NCI-H446 (cell line): ENCODE measurements around the gene SOX9.
"Not testable (repeated sequence)": the region's sequence is repeated elsewhere in the genome, so short reads cannot be mapped to it uniquely, and the experiment has no call there.

Source experiments
- DNase-seq, 2 experiments: peaks; one replicate each; lab custom pipeline; 2025; lab: John Stamatoyannopoulos, UW

Gene SOX9

DNA sequence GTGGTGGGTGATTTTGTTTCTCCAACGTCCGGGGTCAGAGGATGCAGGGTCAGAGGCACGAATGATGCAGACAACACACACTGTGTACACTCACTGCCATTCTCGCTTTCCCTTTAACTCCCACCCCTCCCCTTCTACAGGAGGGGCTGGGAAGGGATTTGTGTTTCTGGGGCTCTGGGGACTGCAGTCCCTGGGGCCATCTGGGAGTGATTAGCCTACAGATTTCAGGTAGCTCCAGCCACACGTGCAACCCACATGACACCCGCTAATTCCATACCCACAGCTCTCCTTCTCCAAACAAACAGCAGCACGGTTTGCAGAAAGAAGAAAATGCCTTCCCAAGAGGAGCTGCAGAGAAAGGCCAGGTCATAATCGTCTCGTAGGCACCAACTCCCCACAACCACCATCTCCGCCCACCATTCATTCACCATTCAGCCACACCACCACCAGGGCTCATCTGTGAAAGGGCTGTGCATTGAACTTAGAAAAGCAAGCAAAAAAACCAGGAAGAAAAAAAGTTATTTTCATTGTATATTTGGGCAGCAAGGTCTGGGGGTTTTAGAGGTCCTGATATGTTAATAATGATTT, 9.4 kb upstream of the SOX9 start:
- DNase-seq = no peak

DNA sequence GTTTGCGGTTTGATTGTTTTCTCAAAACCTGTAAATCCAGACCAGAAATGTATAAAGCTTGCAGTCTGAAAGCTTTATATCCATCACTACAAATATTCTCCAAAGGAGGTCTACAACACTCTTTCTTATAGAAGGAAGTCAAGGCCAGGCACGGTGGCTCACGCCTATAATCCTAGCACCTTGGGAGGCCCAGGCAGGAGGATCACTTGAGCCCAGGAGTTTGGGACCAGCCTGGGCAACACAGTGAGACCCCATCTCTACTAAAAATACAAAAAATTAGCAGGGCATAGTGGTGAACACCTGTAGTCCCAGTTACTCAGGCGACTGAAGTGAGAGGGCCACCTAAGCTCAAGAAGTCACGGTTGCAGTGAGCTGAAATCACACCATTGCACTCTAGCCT, 8.9 kb upstream of the SOX9 start:
- not testable (repeated sequence) for DNase-seq

DNA sequence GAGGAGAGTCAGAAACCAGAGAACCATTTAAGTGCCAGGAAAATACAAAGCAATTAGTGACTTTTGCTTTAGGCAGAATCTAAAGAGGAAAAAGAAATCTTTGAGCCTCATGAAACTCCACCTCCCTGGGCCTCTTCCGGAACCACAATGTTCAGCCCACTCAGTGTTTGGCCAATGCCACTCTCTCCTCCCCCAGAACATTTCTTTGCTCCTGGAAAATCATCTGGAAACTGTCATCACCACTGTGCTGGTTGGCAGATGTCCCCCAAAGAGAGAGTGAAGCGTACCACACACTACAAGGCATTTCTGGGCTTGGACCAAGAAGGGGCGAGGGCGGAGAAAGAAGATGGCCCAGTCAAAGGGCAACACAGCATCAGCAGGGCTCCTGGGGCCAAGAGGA, 7.1 kb upstream of the SOX9 start:
- DNase-seq = no peak

DNA sequence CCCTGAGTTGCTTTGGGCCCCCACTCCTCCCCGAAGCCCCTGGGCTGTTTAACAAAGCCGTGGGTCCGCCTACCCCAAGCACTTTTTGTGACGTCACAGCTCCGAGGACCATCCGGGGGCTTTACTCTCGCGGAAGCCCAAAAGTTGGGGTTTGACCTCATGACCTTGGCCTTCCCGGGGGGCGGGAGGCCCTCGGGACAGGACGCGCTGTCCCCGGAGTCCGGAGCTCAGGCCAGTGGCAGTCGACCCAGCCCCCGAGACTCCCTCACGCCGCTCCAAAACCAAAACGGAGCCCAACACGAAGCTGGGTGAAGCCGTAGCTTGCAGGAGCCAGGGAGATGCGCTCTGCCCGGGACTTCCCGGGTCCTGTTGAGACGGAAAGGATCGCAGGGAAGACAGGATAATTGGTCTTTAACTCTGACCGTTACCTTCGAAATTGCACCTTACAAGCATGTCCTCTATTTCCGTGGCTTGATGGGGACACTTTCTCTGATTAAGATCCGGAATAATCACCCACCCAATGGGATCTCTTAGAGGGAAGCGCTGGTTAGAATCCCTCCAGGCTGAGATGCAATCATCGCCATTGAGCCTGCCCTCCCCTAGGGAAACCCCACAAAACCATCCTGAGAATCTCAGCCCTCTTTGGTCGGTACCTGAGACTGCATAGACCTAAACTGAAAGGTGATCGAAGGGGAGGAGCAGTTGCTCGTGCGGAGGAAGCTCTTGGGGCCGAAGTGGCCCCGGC, 4.9 kb upstream of the SOX9 start:
- no peak for DNase-seq

DNA sequence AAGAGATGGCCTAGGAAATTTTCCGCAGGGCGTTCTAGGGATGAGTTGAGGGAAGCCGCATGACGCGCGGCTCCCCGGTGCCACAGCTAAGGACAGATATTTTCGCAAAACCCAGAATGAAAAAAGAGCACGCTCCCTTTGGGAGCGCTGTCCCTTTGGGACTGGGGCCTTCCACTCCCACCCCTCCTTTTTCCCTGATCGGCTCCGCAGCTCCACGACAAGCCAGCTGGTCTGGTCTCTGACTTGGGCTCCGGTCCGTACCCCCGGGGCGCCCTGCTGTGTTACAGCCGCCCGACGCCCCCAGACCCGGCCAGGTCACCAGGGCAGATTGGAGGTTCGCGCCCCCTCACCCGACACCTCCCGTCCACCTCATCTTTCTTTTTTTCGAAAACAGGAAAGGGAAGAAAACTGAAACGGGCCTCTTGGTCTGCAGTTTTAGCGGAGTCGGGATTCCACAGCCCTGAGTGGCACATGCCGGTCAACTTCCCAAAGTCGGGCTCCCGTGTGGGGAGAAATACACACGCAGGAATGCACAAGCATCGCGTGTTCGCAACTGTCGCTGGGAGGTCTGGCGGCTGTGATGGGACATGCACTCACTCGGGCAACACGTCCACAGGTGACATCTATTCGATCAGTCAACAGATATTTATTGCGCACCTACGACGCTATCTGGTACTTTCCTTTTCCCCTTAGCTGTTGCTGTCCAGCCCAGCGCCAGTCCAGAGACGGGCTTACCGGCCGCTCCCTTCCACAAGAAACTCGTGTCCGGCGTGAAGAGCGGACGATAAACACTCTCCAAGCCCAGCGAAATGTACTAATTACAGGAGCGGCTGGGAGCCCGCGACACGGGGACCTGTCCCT, 3.9 kb upstream of the SOX9 start:
- no peak for DNase-seq

GRCh38 chr17:72117535-72118334, 3.1 kb upstream of the SOX9 start:
- DNase-seq = no peak

- peak; percentile 47 to 79 for DNase-seq
These were observed 2.3 kb upstream of the SOX9 start for GRCh38 chr17:72118335-72119076.

- DNase-seq = no peak
These were observed 1.5 kb upstream of the SOX9 start for GRCh38 chr17:72119077-72119872.

DNA sequence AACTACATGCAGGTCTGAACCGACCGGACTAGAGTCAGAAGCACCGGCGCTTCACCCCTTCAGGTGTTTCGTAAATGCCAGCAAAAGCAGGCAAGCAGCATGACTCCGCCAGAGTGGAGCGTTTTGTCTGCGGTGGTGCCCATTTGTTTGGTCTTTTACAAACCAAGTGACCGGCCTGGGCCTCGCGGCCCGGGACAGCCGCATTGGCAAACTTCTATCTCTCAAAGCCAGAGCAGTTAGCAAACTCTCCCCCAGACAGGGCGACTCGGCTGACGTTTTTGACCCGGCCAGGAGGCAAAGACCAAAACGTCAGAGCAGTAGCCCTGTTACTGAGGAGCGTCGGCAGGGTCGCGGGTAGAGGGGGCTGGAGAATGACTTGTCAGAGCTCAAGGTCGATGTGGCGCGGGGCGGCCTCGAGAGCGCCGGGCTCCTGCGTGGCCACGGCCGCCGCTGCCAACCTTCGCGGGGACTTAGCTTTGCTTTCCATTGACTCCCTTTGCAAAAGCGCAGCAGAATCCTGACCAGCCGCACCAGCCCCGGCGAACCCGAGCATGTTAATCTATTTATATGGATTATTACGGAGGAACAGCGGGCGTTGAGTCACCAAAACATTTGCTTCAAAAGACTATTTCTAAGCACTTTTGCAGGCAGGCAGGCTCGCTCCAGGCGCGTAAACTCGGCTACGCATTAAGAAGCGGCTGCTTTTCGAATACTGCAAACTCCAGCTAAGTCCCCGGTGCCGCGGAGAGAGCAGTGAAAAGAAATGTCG, 763 bp upstream of the SOX9 start:
- DNase-seq = no peak

DNA sequence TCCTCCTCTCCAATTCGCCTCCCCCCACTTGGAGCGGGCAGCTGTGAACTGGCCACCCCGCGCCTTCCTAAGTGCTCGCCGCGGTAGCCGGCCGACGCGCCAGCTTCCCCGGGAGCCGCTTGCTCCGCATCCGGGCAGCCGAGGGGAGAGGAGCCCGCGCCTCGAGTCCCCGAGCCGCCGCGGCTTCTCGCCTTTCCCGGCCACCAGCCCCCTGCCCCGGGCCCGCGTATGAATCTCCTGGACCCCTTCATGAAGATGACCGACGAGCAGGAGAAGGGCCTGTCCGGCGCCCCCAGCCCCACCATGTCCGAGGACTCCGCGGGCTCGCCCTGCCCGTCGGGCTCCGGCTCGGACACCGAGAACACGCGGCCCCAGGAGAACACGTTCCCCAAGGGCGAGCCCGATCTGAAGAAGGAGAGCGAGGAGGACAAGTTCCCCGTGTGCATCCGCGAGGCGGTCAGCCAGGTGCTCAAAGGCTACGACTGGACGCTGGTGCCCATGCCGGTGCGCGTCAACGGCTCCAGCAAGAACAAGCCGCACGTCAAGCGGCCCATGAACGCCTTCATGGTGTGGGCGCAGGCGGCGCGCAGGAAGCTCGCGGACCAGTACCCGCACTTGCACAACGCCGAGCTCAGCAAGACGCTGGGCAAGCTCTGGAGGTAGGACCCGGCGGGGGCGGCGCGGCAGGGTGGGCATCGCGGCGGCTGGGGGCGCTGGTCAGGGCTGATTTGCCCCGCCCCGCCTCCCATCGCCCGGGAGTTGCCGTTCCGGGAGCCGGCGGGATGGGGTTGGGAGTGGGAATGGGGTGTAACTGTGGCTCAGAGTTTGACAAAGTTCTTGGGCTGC, 567 bp downstream of the SOX9 start:
- peak in 1 of 2 experiments; percentile 33 for DNase-seq

DNA sequence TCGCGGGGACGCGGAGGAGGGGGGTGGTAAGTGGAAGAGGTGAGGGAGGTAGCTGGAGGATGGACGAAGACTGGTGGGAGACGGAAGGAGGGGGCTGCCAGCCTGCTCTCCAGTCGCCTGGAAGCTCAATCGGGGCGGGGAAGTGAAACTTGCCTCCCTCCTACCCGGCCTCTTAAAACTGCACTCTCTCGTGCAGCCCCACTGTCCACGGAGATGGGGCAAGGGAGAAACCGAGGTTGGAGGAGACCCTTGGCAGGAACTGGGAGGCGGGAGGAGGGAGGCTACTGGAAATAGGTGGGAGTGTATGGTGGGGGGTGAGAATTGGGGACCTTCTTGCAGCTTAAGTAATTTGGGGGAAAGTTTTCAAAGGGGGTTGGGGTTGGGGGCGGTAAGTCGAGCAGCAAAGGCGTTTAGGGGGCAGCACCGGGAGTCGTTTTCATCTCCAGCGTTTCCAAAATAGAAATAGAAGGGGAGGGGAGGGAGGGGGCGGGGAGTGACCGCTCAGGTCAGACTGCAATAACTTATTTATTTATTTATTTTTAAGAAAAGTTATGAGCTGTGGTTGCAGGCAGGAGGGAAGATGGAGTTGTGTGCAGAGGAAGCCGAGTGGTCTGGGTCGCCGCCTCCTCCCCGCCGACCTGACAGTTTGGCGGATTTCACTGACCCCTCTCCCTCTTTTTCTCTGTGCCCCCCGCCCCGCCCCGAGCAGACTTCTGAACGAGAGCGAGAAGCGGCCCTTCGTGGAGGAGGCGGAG, 1.4 kb downstream of the SOX9 start:
- no peak for DNase-seq

DNA sequence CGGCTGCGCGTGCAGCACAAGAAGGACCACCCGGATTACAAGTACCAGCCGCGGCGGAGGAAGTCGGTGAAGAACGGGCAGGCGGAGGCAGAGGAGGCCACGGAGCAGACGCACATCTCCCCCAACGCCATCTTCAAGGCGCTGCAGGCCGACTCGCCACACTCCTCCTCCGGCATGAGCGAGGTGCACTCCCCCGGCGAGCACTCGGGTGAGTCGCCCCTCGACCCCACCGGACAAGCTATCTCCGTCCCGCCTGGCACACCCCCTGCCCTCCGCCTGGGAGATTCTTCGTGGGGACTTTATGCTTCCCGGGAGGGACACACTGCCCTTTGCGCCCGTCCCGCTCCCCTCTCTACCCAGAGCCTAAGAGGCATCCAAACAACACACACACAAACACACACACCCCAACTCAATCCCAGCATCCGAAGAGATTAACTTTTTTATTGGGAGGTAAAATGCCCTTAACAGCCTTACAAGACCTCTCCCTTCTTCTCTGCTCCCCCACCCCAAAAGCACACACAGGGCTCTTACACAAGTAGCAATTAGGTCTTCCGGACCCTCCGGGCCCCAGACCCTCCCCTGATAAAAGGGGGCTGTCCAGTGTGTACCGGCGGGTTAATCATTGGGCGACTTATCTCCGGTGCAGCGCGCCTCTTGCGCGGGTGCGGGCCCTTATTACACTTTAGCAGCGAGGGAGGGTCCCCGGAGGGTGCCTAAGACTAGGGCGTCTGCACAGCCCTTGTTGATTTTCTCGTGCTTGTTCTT, 2.1 kb downstream of the SOX9 start:
- DNase-seq = no peak

GRCh38 chr17:72123530-72124437, 3.0 kb downstream of the SOX9 start:
- no peak for DNase-seq

- DNase-seq = no peak
These were observed 3.6 kb downstream of the SOX9 start for GRCh38 chr17:72124438-72124775.

DNA sequence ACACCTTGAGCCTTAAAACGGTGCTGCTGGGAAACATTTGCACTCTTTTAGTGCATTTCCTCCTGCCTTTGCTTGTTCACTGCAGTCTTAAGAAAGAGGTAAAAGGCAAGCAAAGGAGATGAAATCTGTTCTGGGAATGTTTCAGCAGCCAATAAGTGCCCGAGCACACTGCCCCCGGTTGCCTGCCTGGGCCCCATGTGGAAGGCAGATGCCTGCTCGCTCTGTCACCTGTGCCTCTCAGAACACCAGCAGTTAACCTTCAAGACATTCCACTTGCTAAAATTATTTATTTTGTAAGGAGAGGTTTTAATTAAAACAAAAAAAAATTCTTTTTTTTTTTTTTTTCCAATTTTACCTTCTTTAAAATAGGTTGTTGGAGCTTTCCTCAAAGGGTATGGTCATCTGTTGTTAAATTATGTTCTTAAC, 4.4 kb downstream of the SOX9 start:
- DNase-seq = no peak

GRCh38 chr17:72125742-72126141, 4.9 kb downstream of the SOX9 start:
- DNase-seq = no peak
